Panc1 (cell line): ENCODE measurements around the gene ESRRG. TPM values are rescaled to one million over a fixed set of nuclear protein-coding genes. Genes with fewer than 3 reads are reported as not detected.

Experiments
- ATAC-seq: fragments of 200-7000 bp; cut with Tn5 transposase; 2 replicates; pipeline ENCODE4 v1.9.1; 2020; ENCODE audit warnings: mild to moderate bottlenecking, moderate library complexity
- BruUV-seq: library from RNA; stranded (reverse); fragments of 400-500 nt; replicated peaks from 2 replicates; lab custom pipeline; 2021; lab: Mats Ljungman, UMichigan
- CTCF ChIA-PET: fragments of 300-600 bp; sonication (Branson Sonifier 250); formaldehyde crosslinking; loops from one replicate; lab custom pipeline; 2022; ENCODE audit warnings: antibody characterized with exemption; lab: Charles Lee
- POLR2A ChIA-PET: fragments of 300-600 bp; sonication (Branson Sonifier 250); formaldehyde crosslinking; loops from one replicate; lab custom pipeline; 2022; ENCODE audit warnings: antibody characterized with exemption; lab: Charles Lee
- DNase-seq: peaks from one replicate; pipeline ENCODE4 v3.0.0-alpha.2; 2010; ENCODE audit warnings: low read depth, low spot score
- H3K27ac ChIP-seq: 2 replicates; pipeline ENCODE4 v1.5.1; 2011; ENCODE audit warnings: mild to moderate bottlenecking, low read length, inconsistent platforms
- H3K27me3 ChIP-seq: fragments of 200-500 bp; sonication (Bioruptor generic); 2 replicates; pipeline ENCODE4 v1.6.0; 2014; ENCODE audit warnings: low read length, inconsistent platforms; ENCODE audit not compliant: control insufficient read depth, insufficient read depth
- H3K36me3 ChIP-seq: fragments of 200-500 bp; sonication (Bioruptor generic); 2 replicates; pipeline ENCODE4 v1.5.1; 2014; ENCODE audit warnings: inconsistent platforms, mild to moderate bottlenecking, low read length, moderate library complexity; ENCODE audit not compliant: control insufficient read depth, insufficient read depth
- H3K4me1 ChIP-seq: 2 replicates; pipeline ENCODE4 v1.5.1; 2011; ENCODE audit warnings: inconsistent platforms, mild to moderate bottlenecking, low read length, moderate library complexity; ENCODE audit not compliant: control insufficient read depth, insufficient read depth
- H3K4me3 ChIP-seq, 2 experiments: 2 replicates each; pipeline ENCODE4 v1.5.1; 2011 to 2012; ENCODE audit warnings: low read depth in 2 of 2, low read length in 2 of 2, mild to moderate bottlenecking in 2 of 2, inconsistent platforms in 1 of 2, moderate library complexity in 1 of 2
- H3K9me3 ChIP-seq: fragments of 200-500 bp; sonication (Bioruptor generic); 2 replicates; pipeline ENCODE4 v1.5.1; 2014; ENCODE audit warnings: low read depth, mild to moderate bottlenecking, inconsistent platforms, low read length, moderate library complexity; ENCODE audit not compliant: control insufficient read depth, insufficient read depth
- CTCF ChIP-seq: fragments of 450-650 bp; IDR thresholded peaks from 2 replicates; pipeline ENCODE4 v1.5.1; 2017; ENCODE audit warnings: mild to moderate bottlenecking
- POLR2AphosphoS5 ChIP-seq: IDR thresholded peaks from 2 replicates; pipeline ENCODE4 v1.6.1; 2012; ENCODE audit warnings: mild to moderate bottlenecking, low read depth, low read length, moderate library complexity
- REST ChIP-seq, 2 experiments: IDR thresholded peaks; 2 replicates each; pipeline ENCODE4 v1.6.1; 2011 to 2012; ENCODE audit warnings: low read depth in 2 of 2, control low read depth in 1 of 2, low read length in 1 of 2, mild to moderate bottlenecking in 1 of 2, moderate library complexity in 1 of 2; ENCODE audit not compliant: insufficient read depth in 1 of 2
- SIN3A ChIP-seq: IDR thresholded peaks from 2 replicates; pipeline ENCODE4 v1.6.1; 2012; ENCODE audit warnings: low read depth, mild to moderate bottlenecking, low read length, moderate library complexity, borderline replicate concordance; ENCODE audit not compliant: insufficient read depth
- TCF7L2 ChIP-seq: IDR thresholded peaks from 2 replicates; pipeline ENCODE4 v1.6.1; 2011; ENCODE audit warnings: mild to moderate bottlenecking, low read depth, low read length, inconsistent platforms
- in situ Hi-C: cut with HindIII; loops from 2 replicates; pipeline ENCODE4 v1.10.0; 2016; ENCODE audit warnings: low sequenced_read_pairs, low pct_unique_long_range_greater_than_20kb
- intact Hi-C: fragments of 100-400 bp; cut with micrococcal nuclease; formaldehyde crosslinking; loops from one replicate; pipeline ENCODE4 v1.10.0; 2022; ENCODE audit not compliant: unreplicated experiment
- total RNA-seq: library from RNA; stranded (reverse); gene quantifications from one replicate; pipeline ENCODE4 v1.2.1, GENCODE V29; 2021; ENCODE audit not compliant: unreplicated experiment

Gene ESRRG
- total RNA-seq, 1 experiment from 2014 or later, result not detected

GRCh38 chr1:216458812-216459211 is 264.4 kb downstream of the ESRRG start:
- Histone ChIP-seq H3K4me1 (no peaks in the 10 kb centered on the region), H3K27ac (no peak overlapping the region), H3K9me3 (no peaks in the 10 kb centered on the region), H3K36me3 (no peaks in the 10 kb centered on the region), H3K4me3 (no peak overlapping the region), H3K27me3 (no peaks in the 10 kb centered on the region)
- CTCF ChIA-PET, result no interaction called here
- in situ Hi-C loops, result no loop called here
- TF ChIP-seq REST (IDR thresholded peaks at IDR 0.05; ENCODE audit: insufficient read depth in 1 of 2, low read depth in 2 of 2, low read length in 1 of 2) (no peak), POLR2AphosphoS5 (no peak), SIN3A (no peak), TCF7L2 (no peak), CTCF (no peak)
- POLR2A ChIA-PET, result no interaction called here
- ATAC-seq (no peak), DNase-seq (no peak)
- intact Hi-C loops, result no loop called here
- BruUV-seq, result no TSS peak

- intact Hi-C loops (no loop called here), in situ Hi-C loops (no loop called here)
- H3K4me3 ChIP-seq, result no peak overlapping the region
- TF ChIP-seq SIN3A (no peak), POLR2AphosphoS5 (no peak), REST (IDR thresholded peaks at IDR 0.05; ENCODE audit: insufficient read depth in 1 of 2, low read depth in 2 of 2, low read length in 1 of 2) (no peak), CTCF (no peak), TCF7L2 (no peak)
- H3K4me1 ChIP-seq, result no peaks in the 10 kb centered on the region
- no peaks in the 10 kb centered on the region for H3K27me3 ChIP-seq
- no peak overlapping the region for H3K27ac ChIP-seq
- ChIA-PET CTCF (no interaction called here), POLR2A (no interaction called here)
- no TSS peak for BruUV-seq
- no peak for DNase-seq
- H3K36me3 ChIP-seq, result no peaks in the 10 kb centered on the region
- no peaks in the 10 kb centered on the region for H3K9me3 ChIP-seq
- no peak for ATAC-seq
These were observed 265.9 kb downstream of the ESRRG start for GRCh38 chr1:216457356-216457755.
